Right renal cortex interstitium (tissue), 3 donors: ENCODE results near the gene SLC22A2. TPM values are rescaled to one million over a fixed set of nuclear protein-coding genes. Genes with fewer than 3 reads are reported as not detected.
A peak's percentile ranks its signal among the peaks of the same experiment; 100 is the strongest.

ENCODE experiments used
- DNase-seq, 3 donors: peaks; one replicate each; pipeline ENCODE4 v3.0.0-alpha.2; 2013; ENCODE audit warnings: low read depth in 3 of 3, low spot score in 2 of 3
- polyA plus RNA-seq, 3 donors: library from polyadenylated mRNA; unstranded; fragments of 120-200 nt; gene quantifications; one replicate each; pipeline ENCODE4 v1.2.1, GENCODE V29; 2013; ENCODE audit not compliant: insufficient read length in 3 of 3

Gene SLC22A2
- polyA plus RNA-seq, 3 donors = 12.0 to 14.5 (median 12.8) TPM

- no peak for DNase-seq
Observed at GRCh38 chr6:160218810-160219209, 39.8 kb downstream of the SLC22A2 start.

- DNase-seq = no peak
Observed at GRCh38 chr6:160217863-160218262, 40.8 kb downstream of the SLC22A2 start.

- no peak for DNase-seq
Observed at GRCh38 chr6:160217073-160217472, 41.5 kb downstream of the SLC22A2 start.

GRCh38 chr6:160215232-160215631, 43.4 kb downstream of the SLC22A2 start:
- DNase-seq = no peak

- DNase-seq = no peak
Observed at GRCh38 chr6:160207618-160208017, 51.0 kb downstream of the SLC22A2 start.

- no peak for DNase-seq
Observed at GRCh38 chr6:160204710-160205109, 53.9 kb downstream of the SLC22A2 start.

- no peak for DNase-seq
Observed at GRCh38 chr6:160203953-160204352, 54.7 kb downstream of the SLC22A2 start.

GRCh38 chr6:160203522-160203921, 55.1 kb downstream of the SLC22A2 start:
- DNase-seq = no peak

- DNase-seq = no peak
Observed at GRCh38 chr6:160203076-160203475, 55.5 kb downstream of the SLC22A2 start.

- DNase-seq = no peak
Observed at GRCh38 chr6:160202411-160202810, 56.2 kb downstream of the SLC22A2 start.

GRCh38 chr6:160201061-160201460, 57.6 kb downstream of the SLC22A2 start:
- DNase-seq = no peak

GRCh38 chr6:160198606-160199211, 59.9 kb downstream of the SLC22A2 start:
- peak; percentile 20 to 41 (median 21) for DNase-seq

GRCh38 chr6:160197662-160198061, 61.0 kb downstream of the SLC22A2 start:
- DNase-seq = no peak

GRCh38 chr6:160194808-160195207, 63.8 kb downstream of the SLC22A2 start:
- DNase-seq = no peak

GRCh38 chr6:160192840-160193239, 65.8 kb downstream of the SLC22A2 start:
- no peak for DNase-seq

- no peak for DNase-seq
Observed at GRCh38 chr6:160190973-160191372, 67.6 kb downstream of the SLC22A2 start.

GRCh38 chr6:160190081-160190480, 68.5 kb downstream of the SLC22A2 start:
- DNase-seq = no peak

- no peak for DNase-seq
Observed at GRCh38 chr6:160188773-160189172, 69.8 kb downstream of the SLC22A2 start.

- DNase-seq = no peak
Observed at GRCh38 chr6:160180706-160181105, 77.9 kb downstream of the SLC22A2 start.

GRCh38 chr6:160178271-160178670, 80.3 kb downstream of the SLC22A2 start:
- DNase-seq = no peak

GRCh38 chr6:160177220-160177619, 81.4 kb downstream of the SLC22A2 start:
- no peak for DNase-seq

GRCh38 chr6:160174681-160175080, 83.9 kb downstream of the SLC22A2 start:
- no peak for DNase-seq
